HEK293 (cell line): ENCODE data around the gene WDFY2.

Experiments
- CTCF ChIP-seq: fragments of 450-650 bp; formaldehyde crosslinking; IDR thresholded peaks from 2 replicates; pipeline ENCODE4 v1.5.1; 2016; ENCODE audit warnings: missing biosample characterization, missing genetic modification characterization
- GLI4 ChIP-seq: fragments of 450-650 bp; formaldehyde crosslinking; IDR thresholded peaks from 2 replicates; pipeline ENCODE4 v1.5.1; 2016; ENCODE audit warnings: missing biosample characterization, missing genetic modification characterization
- KLF16 ChIP-seq: fragments of 450-650 bp; formaldehyde crosslinking; IDR thresholded peaks from 2 replicates; pipeline ENCODE4 v1.5.1; 2017; ENCODE audit warnings: missing biosample characterization, missing genetic modification characterization
- MEIS1 ChIP-seq: sonication (generic); formaldehyde crosslinking; IDR thresholded peaks from 2 replicates; pipeline ENCODE4 v1.8.1; 2022; ENCODE audit warnings: missing genetic modification reagents, mild to moderate bottlenecking, borderline replicate concordance
- OSR2 ChIP-seq: fragments of 450-650 bp; formaldehyde crosslinking; IDR thresholded peaks from 2 replicates; pipeline ENCODE4 v1.5.1; 2016; ENCODE audit warnings: missing biosample characterization, missing genetic modification characterization
- SP2 ChIP-seq: fragments of 450-650 bp; formaldehyde crosslinking; IDR thresholded peaks from 2 replicates; pipeline ENCODE4 v1.5.1; 2016; ENCODE audit warnings: missing biosample characterization, missing genetic modification characterization
- YY1 ChIP-seq: fragments of 450-650 bp; formaldehyde crosslinking; IDR thresholded peaks from 2 replicates; pipeline ENCODE4 v1.5.1; 2018; ENCODE audit warnings: missing biosample characterization, missing genetic modification characterization
- ZNF18 ChIP-seq: fragments of 450-650 bp; formaldehyde crosslinking; IDR thresholded peaks from 2 replicates; pipeline ENCODE4 v1.5.1; 2016; ENCODE audit warnings: missing biosample characterization, missing genetic modification characterization
- ZNF266 ChIP-seq: fragments of 450-650 bp; formaldehyde crosslinking; IDR thresholded peaks from 2 replicates; pipeline ENCODE4 v1.5.1; 2016; ENCODE audit warnings: missing biosample characterization, missing genetic modification characterization, low read depth
- ZNF302 ChIP-seq: fragments of 450-650 bp; formaldehyde crosslinking; IDR thresholded peaks from 2 replicates; pipeline ENCODE4 v1.5.1; 2016; ENCODE audit warnings: missing biosample characterization, missing genetic modification characterization, low read depth
- ZNF514 ChIP-seq: fragments of 450-650 bp; formaldehyde crosslinking; IDR thresholded peaks from 2 replicates; pipeline ENCODE4 v1.5.1; 2016; ENCODE audit warnings: missing biosample characterization, missing genetic modification characterization
- TF ChIP-seq, protein P1 (sequence below): fragments of 450-650 bp; formaldehyde crosslinking; IDR thresholded peaks from 2 replicates; pipeline ENCODE4 v1.5.1; 2016; ENCODE audit warnings: missing biosample characterization, missing genetic modification characterization
- TF ChIP-seq, protein P2 (sequence below): fragments of 450-650 bp; formaldehyde crosslinking; IDR thresholded peaks from 2 replicates; pipeline ENCODE4 v1.5.1; 2016; ENCODE audit warnings: missing biosample characterization, missing genetic modification characterization
- TF ChIP-seq, protein P3 (sequence below): fragments of 450-650 bp; formaldehyde crosslinking; IDR thresholded peaks from 2 replicates; pipeline ENCODE4 v1.5.1; 2017; ENCODE audit warnings: missing biosample characterization, missing genetic modification characterization

- TF ChIP-seq CTCF (tag by site-specific recombination) (no peak), ZNF514 (tag by site-specific recombination) (no peak), ZNF266 (tag by site-specific recombination) (no peak), KLF16 (no peak), ZNF302 (tag by site-specific recombination) (no peak), SP2 (tag by site-specific recombination) (no peak), YY1 (tag by site-specific recombination) (no peak), OSR2 (tag by site-specific recombination) (no peak), ZNF18 (tag by site-specific recombination) (no peak), MEIS1 (CRISPR knock-in tag) (no peak), GLI4 (tag by site-specific recombination) (no peak)
- TF ChIP-seq, protein P1, sequence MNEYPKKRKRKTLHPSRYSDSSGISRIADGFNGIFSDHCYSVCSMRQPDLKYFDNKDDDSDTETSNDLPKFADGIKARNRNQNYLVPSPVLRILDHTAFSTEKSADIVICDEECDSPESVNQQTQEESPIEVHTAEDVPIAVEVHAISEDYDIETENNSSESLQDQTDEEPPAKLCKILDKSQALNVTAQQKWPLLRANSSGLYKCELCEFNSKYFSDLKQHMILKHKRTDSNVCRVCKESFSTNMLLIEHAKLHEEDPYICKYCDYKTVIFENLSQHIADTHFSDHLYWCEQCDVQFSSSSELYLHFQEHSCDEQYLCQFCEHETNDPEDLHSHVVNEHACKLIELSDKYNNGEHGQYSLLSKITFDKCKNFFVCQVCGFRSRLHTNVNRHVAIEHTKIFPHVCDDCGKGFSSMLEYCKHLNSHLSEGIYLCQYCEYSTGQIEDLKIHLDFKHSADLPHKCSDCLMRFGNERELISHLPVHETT, result no peak
- TF ChIP-seq, protein P2, sequence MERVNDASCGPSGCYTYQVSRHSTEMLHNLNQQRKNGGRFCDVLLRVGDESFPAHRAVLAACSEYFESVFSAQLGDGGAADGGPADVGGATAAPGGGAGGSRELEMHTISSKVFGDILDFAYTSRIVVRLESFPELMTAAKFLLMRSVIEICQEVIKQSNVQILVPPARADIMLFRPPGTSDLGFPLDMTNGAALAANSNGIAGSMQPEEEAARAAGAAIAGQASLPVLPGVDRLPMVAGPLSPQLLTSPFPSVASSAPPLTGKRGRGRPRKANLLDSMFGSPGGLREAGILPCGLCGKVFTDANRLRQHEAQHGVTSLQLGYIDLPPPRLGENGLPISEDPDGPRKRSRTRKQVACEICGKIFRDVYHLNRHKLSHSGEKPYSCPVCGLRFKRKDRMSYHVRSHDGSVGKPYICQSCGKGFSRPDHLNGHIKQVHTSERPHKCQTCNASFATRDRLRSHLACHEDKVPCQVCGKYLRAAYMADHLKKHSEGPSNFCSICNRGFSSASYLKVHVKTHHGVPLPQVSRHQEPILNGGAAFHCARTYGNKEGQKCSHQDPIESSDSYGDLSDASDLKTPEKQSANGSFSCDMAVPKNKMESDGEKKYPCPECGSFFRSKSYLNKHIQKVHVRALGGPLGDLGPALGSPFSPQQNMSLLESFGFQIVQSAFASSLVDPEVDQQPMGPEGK (tag by site-specific recombination), result no peak
- TF ChIP-seq, protein P3, sequence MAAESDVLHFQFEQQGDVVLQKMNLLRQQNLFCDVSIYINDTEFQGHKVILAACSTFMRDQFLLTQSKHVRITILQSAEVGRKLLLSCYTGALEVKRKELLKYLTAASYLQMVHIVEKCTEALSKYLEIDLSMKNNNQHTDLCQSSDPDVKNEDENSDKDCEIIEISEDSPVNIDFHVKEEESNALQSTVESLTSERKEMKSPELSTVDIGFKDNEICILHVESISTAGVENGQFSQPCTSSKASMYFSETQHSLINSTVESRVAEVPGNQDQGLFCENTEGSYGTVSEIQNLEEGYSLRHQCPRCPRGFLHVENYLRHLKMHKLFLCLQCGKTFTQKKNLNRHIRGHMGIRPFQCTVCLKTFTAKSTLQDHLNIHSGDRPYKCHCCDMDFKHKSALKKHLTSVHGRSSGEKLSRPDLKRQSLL (tag by site-specific recombination), result no peak
Observed at GRCh38 chr13:51628059-51628852, 44.0 kb downstream of the WDFY2 start.
